Neural progenitor cell (in vitro differentiated cells): ENCODE measurements around the gene ZSCAN5A. TPM values are rescaled to one million over a fixed set of nuclear protein-coding genes. Genes with fewer than 3 reads are reported as not detected.

ENCODE experiments used
- DNase-seq: peaks from one replicate; pipeline ENCODE4 v3.0.0-alpha.2; 2016; ENCODE audit warnings: low spot score
- H2AFZ ChIP-seq: fragments of 200-600 bp; sonication (generic); replicated peaks from 2 replicates; pipeline ENCODE4 v1.6.1; 2016; ENCODE audit warnings: antibody characterized with exemption
- H3F3A ChIP-seq: fragments of 200-600 bp; sonication (generic); 2 replicates; pipeline ENCODE4 v1.6.1; 2016; ENCODE audit warnings: antibody characterized with exemption, low read depth
- H3K27ac ChIP-seq: fragments of 200-600 bp; sonication (generic); 2 replicates; pipeline ENCODE4 v1.5.1; 2016; ENCODE audit warnings: mild to moderate bottlenecking
- H3K27me3 ChIP-seq: fragments of 200-600 bp; sonication (generic); 2 replicates; pipeline ENCODE4 v1.6.1; 2016; ENCODE audit warnings: mild to moderate bottlenecking, moderate library complexity
- H3K36me3 ChIP-seq: fragments of 200-600 bp; sonication (generic); 2 replicates; pipeline ENCODE4 v1.5.1; 2016
- H3K4me1 ChIP-seq: fragments of 200-600 bp; sonication (generic); 2 replicates; pipeline ENCODE4 v1.6.1; 2016; ENCODE audit warnings: mixed run types
- H3K4me2 ChIP-seq: fragments of 200-600 bp; sonication (generic); 2 replicates; pipeline ENCODE4 v1.6.1; 2016
- H3K4me3 ChIP-seq: fragments of 200-600 bp; sonication (generic); 2 replicates; pipeline ENCODE4 v1.5.1; 2016
- H3K79me2 ChIP-seq: fragments of 200-600 bp; sonication (generic); 2 replicates; pipeline ENCODE4 v1.6.1; 2016; ENCODE audit warnings: low read depth
- H3K9ac ChIP-seq: fragments of 200-600 bp; sonication (generic); 2 replicates; pipeline ENCODE4 v1.6.1; 2016
- H3K9me3 ChIP-seq: fragments of 200-600 bp; sonication (generic); 2 replicates; pipeline ENCODE4 v1.5.1; 2016; ENCODE audit warnings: low read depth
- H4K20me1 ChIP-seq: fragments of 200-600 bp; sonication (generic); 2 replicates; pipeline ENCODE4 v1.6.1; 2016; ENCODE audit warnings: low read depth
- H3K27ac Mint-ChIP-seq: 3 replicates; pipeline ENCODE4 v1.8.0; 2021; ENCODE audit warnings: mixed read lengths
- H3K27me3 Mint-ChIP-seq: 2 replicates; pipeline ENCODE4 v1.8.0; 2022; ENCODE audit warnings: low read depth, mild to moderate bottlenecking, inconsistent platforms, moderate library complexity, mixed read lengths; ENCODE audit not compliant: insufficient read depth
- H3K36me3 Mint-ChIP-seq: 3 replicates; pipeline ENCODE4 v1.8.0; 2021; ENCODE audit warnings: mixed read lengths
- H3K4me1 Mint-ChIP-seq: 3 replicates; pipeline ENCODE4 v1.8.0; 2021; ENCODE audit warnings: mixed read lengths
- H3K4me3 Mint-ChIP-seq: 3 replicates; pipeline ENCODE4 v1.8.0; 2021; ENCODE audit warnings: mild to moderate bottlenecking, moderate library complexity, mixed read lengths
- H3K9me3 Mint-ChIP-seq: 3 replicates; pipeline ENCODE4 v1.8.0; 2020; ENCODE audit warnings: mixed read lengths
- EZH2 ChIP-seq: fragments of 200-600 bp; sonication (generic); IDR thresholded peaks from 2 replicates; pipeline ENCODE4 v1.6.1; 2017; ENCODE audit warnings: antibody characterized with exemption, mild to moderate bottlenecking, moderate library complexity
- EZH2phosphoT487 ChIP-seq: fragments of 200-600 bp; sonication (generic); IDR thresholded peaks from 2 replicates; pipeline ENCODE4 v1.6.1; 2017; ENCODE audit warnings: antibody characterized with exemption
- total RNA-seq: library from RNA; depleted of rRNA; stranded (reverse); fragments of >200 nt; gene quantifications from 2 replicates; pipeline ENCODE4 v1.2.3, GENCODE V29; 2015; ENCODE audit warnings: low replicate concordance
- TF ChIP-seq, protein P1 (sequence below): fragments of 200-600 bp; sonication (generic); IDR thresholded peaks from 2 replicates; pipeline ENCODE4 v1.5.1; 2017; ENCODE audit warnings: antibody characterized with exemption, mild to moderate bottlenecking

The ZSCAN5A gene
- total RNA-seq, 1 donor from 2014 or later, result 1.6 TPM

DNA sequence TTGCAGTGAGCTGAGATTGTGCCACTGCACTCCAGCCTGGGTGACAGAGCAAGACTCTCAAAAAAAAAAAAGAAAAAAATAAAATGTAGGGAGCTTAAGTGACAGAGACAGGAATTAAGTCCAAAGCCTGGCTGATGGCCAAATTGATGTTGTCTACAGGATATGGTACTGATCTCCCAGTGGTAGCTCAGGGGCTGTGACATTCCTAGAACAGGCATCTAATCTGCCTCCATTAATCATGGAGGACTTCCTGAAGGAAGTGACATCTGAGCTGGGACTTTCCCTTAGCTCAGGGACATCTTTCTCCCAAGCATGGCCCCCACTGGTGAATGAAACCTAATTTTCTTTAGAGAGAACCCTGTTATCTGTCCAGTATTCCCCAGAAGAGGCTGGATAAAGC lies 53.5 kb downstream of the ZSCAN5A start:
- H3K4me3 ChIP-seq, result no peak overlapping the region
- no peak overlapping the region for H3K27ac ChIP-seq
- TF ChIP-seq EZH2 (no peak), EZH2phosphoT487 (no peak)
- TF ChIP-seq, protein P1, sequence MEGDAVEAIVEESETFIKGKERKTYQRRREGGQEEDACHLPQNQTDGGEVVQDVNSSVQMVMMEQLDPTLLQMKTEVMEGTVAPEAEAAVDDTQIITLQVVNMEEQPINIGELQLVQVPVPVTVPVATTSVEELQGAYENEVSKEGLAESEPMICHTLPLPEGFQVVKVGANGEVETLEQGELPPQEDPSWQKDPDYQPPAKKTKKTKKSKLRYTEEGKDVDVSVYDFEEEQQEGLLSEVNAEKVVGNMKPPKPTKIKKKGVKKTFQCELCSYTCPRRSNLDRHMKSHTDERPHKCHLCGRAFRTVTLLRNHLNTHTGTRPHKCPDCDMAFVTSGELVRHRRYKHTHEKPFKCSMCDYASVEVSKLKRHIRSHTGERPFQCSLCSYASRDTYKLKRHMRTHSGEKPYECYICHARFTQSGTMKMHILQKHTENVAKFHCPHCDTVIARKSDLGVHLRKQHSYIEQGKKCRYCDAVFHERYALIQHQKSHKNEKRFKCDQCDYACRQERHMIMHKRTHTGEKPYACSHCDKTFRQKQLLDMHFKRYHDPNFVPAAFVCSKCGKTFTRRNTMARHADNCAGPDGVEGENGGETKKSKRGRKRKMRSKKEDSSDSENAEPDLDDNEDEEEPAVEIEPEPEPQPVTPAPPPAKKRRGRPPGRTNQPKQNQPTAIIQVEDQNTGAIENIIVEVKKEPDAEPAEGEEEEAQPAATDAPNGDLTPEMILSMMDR, result no peak
- no peak overlapping the region for H3K9ac ChIP-seq
- H4K20me1 ChIP-seq, result no peaks in the 10 kb centered on the region
- no peaks in the 10 kb centered on the region for H3K9me3 ChIP-seq
- H3K27me3 ChIP-seq, result no peaks in the 10 kb centered on the region
- no peak overlapping the region for H3K27ac Mint-ChIP-seq
- no peak for DNase-seq
- H3K4me3 Mint-ChIP-seq, result no peak overlapping the region
- no peak overlapping the region for H2AFZ ChIP-seq
- H3K4me1 ChIP-seq, result no peaks in the 10 kb centered on the region
- H3K9me3 Mint-ChIP-seq, result no peaks in the 10 kb centered on the region
- no peak overlapping the region for H3K4me2 ChIP-seq
- H3K27me3 Mint-ChIP-seq, result no peaks in the 10 kb centered on the region
- no peaks in the 10 kb centered on the region for H3K79me2 ChIP-seq
- H3K36me3 ChIP-seq, result no peaks in the 10 kb centered on the region
- H3F3A ChIP-seq, result no peaks in the 10 kb centered on the region
- H3K36me3 Mint-ChIP-seq, result no peaks in the 10 kb centered on the region
- H3K4me1 Mint-ChIP-seq, result no peaks in the 10 kb centered on the region

GRCh38 chr19:56258272-56258671 lies 56.4 kb downstream of the ZSCAN5A start:
- H3K9me3 Mint-ChIP-seq, result no peaks in the 10 kb centered on the region
- no peaks in the 10 kb centered on the region for H3K4me1 ChIP-seq
- no peak overlapping the region for H3K27ac Mint-ChIP-seq
- no peaks in the 10 kb centered on the region for H3K36me3 Mint-ChIP-seq
- no peak overlapping the region for H3K4me3 Mint-ChIP-seq
- no peaks in the 10 kb centered on the region for H3K27me3 ChIP-seq
- no peaks in the 10 kb centered on the region for H3K27me3 Mint-ChIP-seq
- H3F3A ChIP-seq, result no peaks in the 10 kb centered on the region
- no peak overlapping the region for H3K4me3 ChIP-seq
- no peak overlapping the region for H3K4me2 ChIP-seq
- H3K9ac ChIP-seq, result no peak overlapping the region
- no peak overlapping the region for H3K27ac ChIP-seq
- no peak for DNase-seq
- H3K9me3 ChIP-seq, result no peaks in the 10 kb centered on the region
- H3K79me2 ChIP-seq, result no peaks in the 10 kb centered on the region
- no peaks in the 10 kb centered on the region for H4K20me1 ChIP-seq
- no peaks in the 10 kb centered on the region for H3K4me1 Mint-ChIP-seq
- H2AFZ ChIP-seq, result no peak overlapping the region
- TF ChIP-seq EZH2phosphoT487 (no peak), EZH2 (no peak)
- TF ChIP-seq, protein P1, result no peak
- H3K36me3 ChIP-seq, result no peaks in the 10 kb centered on the region

GRCh38 chr19:56253737-56254136 lies 60.9 kb downstream of the ZSCAN5A start:
- Histone ChIP-seq H3K4me1 (no peaks in the 10 kb centered on the region), H3K9me3 (no peaks in the 10 kb centered on the region), H3K36me3 (no peaks in the 10 kb centered on the region), H3F3A (no peaks in the 10 kb centered on the region), H3K4me3 (no peak overlapping the region), H3K4me2 (no peak overlapping the region), H4K20me1 (no peaks in the 10 kb centered on the region), H3K9ac (no peak overlapping the region), H3K27ac (no peak overlapping the region), H3K79me2 (no peaks in the 10 kb centered on the region), H3K27me3 (no peaks in the 10 kb centered on the region), H2AFZ (no peak overlapping the region)
- H3K36me3 Mint-ChIP-seq, result no peaks in the 10 kb centered on the region
- DNase-seq, result peak; percentile 56
- H3K9me3 Mint-ChIP-seq, result peaks cover 13% of the 10 kb centered on the region
- no peaks in the 10 kb centered on the region for H3K4me1 Mint-ChIP-seq
- TF ChIP-seq EZH2, result no peak
- TF ChIP-seq, protein P1, result peak; percentile 46
- TF ChIP-seq EZH2phosphoT487, result no peak
- H3K27ac Mint-ChIP-seq, result no peak overlapping the region
- H3K4me3 Mint-ChIP-seq, result no peak overlapping the region
- peaks cover 4% of the 10 kb centered on the region for H3K27me3 Mint-ChIP-seq
